AG04450 (cell line): Measurements from ENCODE around the gene PPP4R4. TPM values are rescaled to one million over a fixed set of nuclear protein-coding genes. Genes with fewer than 3 reads are reported as not detected.
"Not testable (repeated sequence)": the region's sequence is repeated elsewhere in the genome, so short reads cannot be mapped to it uniquely, and the experiment has no call there.

Experiments used
- CTCF ChIA-PET: fragments of 300-600, 350-600 bp; formaldehyde crosslinking; extraction: SDS; loops from one replicate; lab custom pipeline; 2022; ENCODE audit warnings: antibody characterized with exemption, inconsistent platforms; lab: Charles Lee
- POLR2A ChIA-PET: fragments of 350-600 bp; formaldehyde crosslinking; extraction: SDS; loops from one replicate; lab custom pipeline; 2021; ENCODE audit warnings: antibody characterized with exemption, inconsistent platforms; lab: Yijun Ruan, JAX
- DNase-seq: peaks from one replicate; pipeline ENCODE4 v3.0.0-alpha.2; 2011; ENCODE audit warnings: low read depth, low spot score
- H3K27ac ChIP-seq: one replicate; pipeline ENCODE4 v1.5.1; 2012; ENCODE audit warnings: low read depth, low read length, control low read depth
- H3K27me3 ChIP-seq: one replicate; pipeline ENCODE4 v1.6.0; 2012; ENCODE audit warnings: low read length; ENCODE audit not compliant: control insufficient read depth, insufficient read depth
- H3K4me3 ChIP-seq: 2 replicates; pipeline ENCODE4 v1.5.1; 2011; ENCODE audit warnings: mild to moderate bottlenecking, low read depth, low read length, control low read depth
- H3K9me3 ChIP-seq: 2 replicates; pipeline ENCODE4 v1.5.1; 2012; ENCODE audit warnings: low read length; ENCODE audit not compliant: control insufficient read depth, insufficient read depth
- CTCF ChIP-seq: IDR thresholded peaks from 2 replicates; pipeline ENCODE4 v1.5.1; 2011; ENCODE audit warnings: low read depth, low read length, control low read depth, inconsistent platforms
- polyA plus RNA-seq: library from polyadenylated mRNA; depleted of rRNA; stranded (reverse); fragments of >200 nt; gene quantifications from 2 replicates; pipeline ENCODE4 v1.2.3, GENCODE V29; 2011

Gene PPP4R4
- polyA plus RNA-seq, 1 experiment = 0.60 TPM

DNA sequence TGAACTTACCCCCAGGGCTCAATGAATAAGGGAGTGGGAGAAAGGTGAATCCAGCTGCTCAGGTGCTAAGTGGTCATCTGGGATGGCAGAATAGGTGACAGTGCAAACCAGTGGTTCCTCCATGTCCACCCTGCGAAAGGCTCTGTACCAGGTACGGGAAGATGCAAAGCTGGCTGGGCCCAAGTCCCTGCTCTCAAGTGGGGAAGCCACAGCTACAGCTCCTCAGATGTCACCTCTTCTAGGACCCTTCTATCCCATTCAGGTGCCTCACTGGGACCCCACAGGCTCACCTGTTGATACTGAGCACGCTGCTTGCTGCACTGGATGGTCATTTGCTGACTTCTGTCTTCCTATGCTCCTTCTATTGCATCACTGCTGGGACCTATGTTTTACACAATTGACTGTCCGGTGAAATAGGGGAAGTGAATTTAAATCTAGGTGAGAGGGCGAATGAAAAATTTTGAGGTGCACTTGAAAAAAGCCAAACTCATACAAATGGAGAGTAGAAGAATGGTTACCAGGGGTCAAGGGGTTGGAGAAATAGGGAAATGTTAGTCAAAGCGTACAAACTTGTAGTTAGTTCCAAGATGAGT lies 20.3 kb upstream of the PPP4R4 start:
- ChIA-PET CTCF (interaction anchor here (0.6 to 3.4 kb wide), 2 partner anchors 14 to 17 kb away, joined by 6 to 11 read pairs; no protein-coding TSS in a partner anchor), POLR2A (interaction anchor here (0.7 kb wide), 1 partner anchor 209 kb away, joined by 5 read pairs; no protein-coding TSS in a partner anchor)
- no peaks in the 10 kb centered on the region for H3K9me3 ChIP-seq
- peaks cover 16% of the 10 kb centered on the region for H3K27me3 ChIP-seq
- no peak for TF ChIP-seq CTCF
- DNase-seq = no peak
- no peak overlapping the region for H3K4me3 ChIP-seq
- no peak overlapping the region for H3K27ac ChIP-seq

- peaks cover 12% of the 10 kb centered on the region for H3K27me3 ChIP-seq
- DNase-seq, CTCF ChIA-PET, H3K9me3 ChIP-seq, POLR2A ChIA-PET, H3K4me3 ChIP-seq, H3K27ac ChIP-seq: not testable (repeated sequence)
Measured at GRCh38 chr14:94156143-94156542, 18.0 kb upstream of the PPP4R4 start.

GRCh38 chr14:94157197-94157596 lies 16.9 kb upstream of the PPP4R4 start:
- H3K9me3 ChIP-seq = no peaks in the 10 kb centered on the region
- no peak for DNase-seq
- TF ChIP-seq CTCF = no peak
- H3K27me3 ChIP-seq = peaks cover 10% of the 10 kb centered on the region
- H3K27ac ChIP-seq = no peak overlapping the region
- ChIA-PET CTCF (interaction anchor here (1.1 to 1.6 kb wide), 3 partner anchors 20 to 25 kb away, joined by 5 to 9 read pairs (median 9); no protein-coding TSS in a partner anchor), POLR2A (no interaction called here)
- H3K4me3 ChIP-seq = no peak overlapping the region

DNA sequence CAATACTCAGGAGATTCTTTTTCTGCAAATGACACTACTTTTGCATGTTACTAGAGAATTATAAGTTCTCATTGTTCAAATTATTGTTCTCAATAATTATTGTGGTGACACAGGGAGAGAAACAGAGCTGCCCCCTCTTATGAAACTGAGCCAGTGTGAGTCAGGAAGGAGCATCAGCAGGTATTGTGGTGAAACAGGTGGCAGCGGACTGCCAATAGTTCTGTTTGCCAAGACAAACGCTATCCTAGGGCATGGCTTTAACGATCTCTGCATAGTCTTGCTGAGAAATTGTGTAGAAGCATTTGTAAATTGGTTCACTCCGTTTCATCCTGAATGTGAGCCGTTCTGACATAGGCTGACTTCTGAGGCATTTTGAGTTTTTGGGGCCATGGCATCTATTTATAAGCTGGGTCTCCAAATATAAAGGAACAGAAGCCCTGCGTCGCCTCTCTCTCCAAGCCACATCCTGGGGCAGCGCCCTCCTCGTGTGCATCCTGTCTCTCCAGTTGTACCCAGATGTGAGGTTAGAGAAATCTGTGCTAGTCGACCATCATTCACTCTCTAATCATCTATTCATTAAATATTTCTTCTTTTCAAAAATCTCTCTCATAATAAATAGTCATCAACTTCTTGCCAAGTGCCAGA lies 15.8 kb upstream of the PPP4R4 start:
- H3K27ac ChIP-seq = no peak overlapping the region
- ChIA-PET POLR2A (no interaction called here), CTCF (interaction anchor here (1.5 kb wide), 1 partner anchor 26 kb away, joined by 9 read pairs; no protein-coding TSS in a partner anchor)
- no peaks in the 10 kb centered on the region for H3K9me3 ChIP-seq
- H3K27me3 ChIP-seq = peaks cover 6% of the 10 kb centered on the region
- TF ChIP-seq CTCF = no peak
- DNase-seq = no peak
- H3K4me3 ChIP-seq = no peak overlapping the region

GRCh38 chr14:94161058-94161457 lies 13.1 kb upstream of the PPP4R4 start:
- CTCF ChIA-PET = interaction anchor here (0.7 to 1.9 kb wide), 2 partner anchors 10 to 29 kb away, joined by 4 to 5 read pairs; no protein-coding TSS in a partner anchor
- Histone ChIP-seq H3K27ac (no peak overlapping the region), H3K9me3 (no peaks in the 10 kb centered on the region), H3K4me3 (no peak overlapping the region), H3K27me3 (peaks cover 15% of the 10 kb centered on the region)
- no peak for TF ChIP-seq CTCF
- POLR2A ChIA-PET = no interaction called here
- DNase-seq = no peak
